Stimulated activated naive CD8-positive, alpha-beta T cell treated with anti-CD3 and anti-CD28 coated beads, Interleukin-15, Interleukin-2, amounts not matched to agents 100 ng/mL and 50 ng/mL, for 24 hours (primary cell): ENCODE data around the gene MRTFB.
"Not testable (repeated sequence)": the region's sequence is repeated elsewhere in the genome, so short reads cannot be mapped to it uniquely, and the experiment has no call there.

Experiments used
- H3K27ac Mint-ChIP-seq: one replicate; pipeline ENCODE4 v1.8.0; 2021; ENCODE audit warnings: mild to moderate bottlenecking, mixed read lengths
- H3K27me3 Mint-ChIP-seq: one replicate; pipeline ENCODE4 v1.8.0; 2021; ENCODE audit warnings: mixed read lengths
- H3K36me3 Mint-ChIP-seq: one replicate; pipeline ENCODE4 v1.8.0; 2021; ENCODE audit warnings: low read depth, mixed read lengths
- H3K4me1 Mint-ChIP-seq: one replicate; pipeline ENCODE4 v1.8.0; 2021; ENCODE audit warnings: low read depth, mixed read lengths
- H3K4me3 Mint-ChIP-seq: one replicate; pipeline ENCODE4 v1.8.0; 2021; ENCODE audit warnings: mild to moderate bottlenecking, mixed read lengths
- H3K9me3 Mint-ChIP-seq: one replicate; pipeline ENCODE4 v1.8.0; 2021; ENCODE audit warnings: mixed read lengths

The MRTFB gene

DNA sequence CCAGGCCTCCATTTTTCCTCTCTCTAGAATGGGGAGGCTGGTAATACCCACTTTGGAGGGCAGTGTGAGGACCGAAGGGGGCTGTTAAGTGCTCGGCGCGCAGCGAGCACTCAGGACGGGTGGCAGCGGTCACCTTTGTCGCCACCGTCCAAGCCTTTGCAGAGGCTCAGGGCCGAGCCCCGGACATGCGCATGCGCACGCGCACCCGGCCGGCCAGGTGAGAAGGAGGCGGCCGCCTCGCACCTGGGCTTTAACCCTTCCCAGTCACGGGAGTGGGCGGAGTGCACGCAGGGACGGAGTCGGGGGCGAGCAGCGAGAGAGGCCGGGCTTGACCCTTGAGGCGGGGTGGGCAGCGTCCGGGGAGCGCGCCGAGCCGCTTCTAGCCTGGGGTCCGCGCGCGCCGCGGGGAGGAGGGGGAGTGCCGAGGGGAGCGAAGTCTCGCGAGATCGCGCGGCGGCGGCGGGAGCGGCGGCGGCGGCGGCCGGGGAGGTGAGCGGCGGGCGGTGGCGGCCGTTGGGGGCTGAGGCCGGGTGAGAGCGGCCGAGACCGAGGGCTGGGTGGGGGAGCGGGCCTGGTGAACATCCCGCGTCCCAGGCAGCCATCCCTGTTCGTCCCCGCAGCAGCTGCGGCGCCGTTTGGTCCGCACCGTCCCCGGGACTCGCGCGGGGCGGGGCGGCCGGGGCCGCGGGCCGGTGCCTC, at the start of gene MRTFB:
Gene MRTFB (plus strand): TSS at position 443 of the 699 bp plus-strand sequence. CDS start 69,288 bp downstream, outside the sequence.
- H3K9me3 Mint-ChIP-seq = no peaks in the 10 kb centered on the region
- H3K4me3 Mint-ChIP-seq = peak within 1 kb of the TSS; percentile 83
- peaks cover 15% of the 10 kb centered on the region for H3K4me1 Mint-ChIP-seq
- peaks cover 4% of the 10 kb centered on the region for H3K27me3 Mint-ChIP-seq
- peak within 1 kb of the TSS; percentile 65 for H3K27ac Mint-ChIP-seq
- H3K36me3 Mint-ChIP-seq = no peaks in the 10 kb centered on the region

DNA sequence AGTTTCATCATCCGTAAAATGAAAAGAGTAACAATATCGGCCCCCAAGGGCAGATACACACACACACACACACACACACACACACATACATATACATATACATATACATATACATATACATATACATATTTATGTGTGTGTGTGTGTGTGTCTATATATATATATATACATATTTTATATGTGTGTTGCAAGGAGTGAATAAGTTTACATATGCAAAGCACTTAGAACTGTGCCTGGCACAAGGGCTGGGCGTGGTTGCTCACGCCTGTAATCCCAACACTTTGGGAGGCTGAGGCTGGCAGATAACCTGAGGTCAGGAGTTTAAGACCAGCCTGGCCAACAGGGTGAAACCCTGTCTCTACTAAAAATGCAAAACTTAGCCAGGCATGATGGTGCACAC, 47.6 kb upstream of the MRTFB start:
- peaks cover 28% of the 10 kb centered on the region for H3K27me3 Mint-ChIP-seq
- not testable (repeated sequence) for H3K9me3 Mint-ChIP-seq

GRCh38 chr16:14024283-14024682, 46.8 kb upstream of the MRTFB start:
- Mint-ChIP-seq H3K4me3 (no peak overlapping the region), H3K9me3 (no peaks in the 10 kb centered on the region), H3K36me3 (no peaks in the 10 kb centered on the region), H3K4me1 (no peaks in the 10 kb centered on the region), H3K27ac (no peak overlapping the region), H3K27me3 (peaks cover 25% of the 10 kb centered on the region)

More for the DNA sequence above, 47.6 kb upstream of the MRTFB start:
- not testable (repeated sequence) for H3K27ac Mint-ChIP-seq, H3K4me1 Mint-ChIP-seq, H3K36me3 Mint-ChIP-seq, H3K4me3 Mint-ChIP-seq

GRCh38 chr16:14026572-14027285, 44.4 kb upstream of the MRTFB start:
- no peaks in the 10 kb centered on the region for H3K4me1 Mint-ChIP-seq
- peaks cover 25% of the 10 kb centered on the region for H3K27me3 Mint-ChIP-seq
- H3K9me3 Mint-ChIP-seq = no peaks in the 10 kb centered on the region
- H3K36me3 Mint-ChIP-seq = no peaks in the 10 kb centered on the region
- no peak overlapping the region for H3K4me3 Mint-ChIP-seq
- H3K27ac Mint-ChIP-seq = no peak overlapping the region

DNA sequence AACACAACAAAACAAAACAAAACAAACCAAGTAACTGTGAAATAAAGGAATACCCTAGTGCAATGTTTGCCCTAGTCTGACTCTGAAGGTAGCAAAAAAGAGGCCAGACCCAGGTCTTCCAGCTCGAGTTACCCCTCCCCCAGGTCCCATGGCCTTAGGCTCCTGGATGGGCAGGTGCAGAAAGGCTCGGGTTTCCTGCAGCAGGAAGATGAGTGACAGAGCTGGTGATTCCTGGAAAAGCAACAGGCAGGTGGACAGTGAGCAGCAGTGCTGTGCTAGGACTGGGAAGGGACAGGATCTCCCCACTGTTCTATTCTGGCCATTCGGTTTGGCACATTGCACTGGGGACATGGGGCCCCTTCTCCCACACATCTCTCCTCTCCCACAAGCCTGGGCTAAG, 42.9 kb upstream of the MRTFB start:
- Mint-ChIP-seq H3K27me3 (peaks cover 25% of the 10 kb centered on the region), H3K4me3 (no peak overlapping the region), H3K4me1 (no peaks in the 10 kb centered on the region), H3K36me3 (no peaks in the 10 kb centered on the region), H3K27ac (no peak overlapping the region), H3K9me3 (no peaks in the 10 kb centered on the region)

DNA sequence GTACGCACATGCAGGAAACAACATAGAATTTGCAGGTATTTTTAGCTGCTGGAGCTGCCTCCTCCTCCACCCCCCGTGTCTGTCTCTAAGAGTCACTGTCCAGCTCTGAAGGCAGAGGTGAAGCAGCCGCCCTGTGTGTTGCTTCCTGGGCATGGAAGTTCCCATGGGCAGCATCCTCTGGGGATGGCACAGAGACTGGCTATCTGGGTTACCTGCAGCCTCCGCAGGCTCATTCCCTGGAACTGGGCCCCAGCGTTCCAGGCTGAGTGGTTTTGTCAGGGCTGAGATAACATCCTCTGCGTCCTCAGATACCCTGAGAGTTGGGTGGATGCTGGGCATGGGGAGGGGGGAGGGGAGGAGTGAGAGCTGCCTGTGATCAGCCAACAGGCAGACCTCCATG, 41.5 kb upstream of the MRTFB start:
- Mint-ChIP-seq H3K4me3 (no peak overlapping the region), H3K9me3 (no peaks in the 10 kb centered on the region), H3K36me3 (no peaks in the 10 kb centered on the region), H3K4me1 (no peaks in the 10 kb centered on the region), H3K27me3 (peaks cover 22% of the 10 kb centered on the region), H3K27ac (no peak overlapping the region)

GRCh38 chr16:14035092-14035491, 36.0 kb upstream of the MRTFB start:
- Mint-ChIP-seq H3K36me3 (no peaks in the 10 kb centered on the region), H3K27me3 (no peaks in the 10 kb centered on the region), H3K27ac (no peak overlapping the region), H3K9me3 (no peaks in the 10 kb centered on the region), H3K4me1 (no peaks in the 10 kb centered on the region), H3K4me3 (no peak overlapping the region)

GRCh38 chr16:14036889-14037288, 34.2 kb upstream of the MRTFB start:
- Mint-ChIP-seq H3K4me1 (no peaks in the 10 kb centered on the region), H3K36me3 (no peaks in the 10 kb centered on the region), H3K27ac (no peak overlapping the region), H3K27me3 (no peaks in the 10 kb centered on the region), H3K4me3 (no peak overlapping the region), H3K9me3 (no peaks in the 10 kb centered on the region)

DNA sequence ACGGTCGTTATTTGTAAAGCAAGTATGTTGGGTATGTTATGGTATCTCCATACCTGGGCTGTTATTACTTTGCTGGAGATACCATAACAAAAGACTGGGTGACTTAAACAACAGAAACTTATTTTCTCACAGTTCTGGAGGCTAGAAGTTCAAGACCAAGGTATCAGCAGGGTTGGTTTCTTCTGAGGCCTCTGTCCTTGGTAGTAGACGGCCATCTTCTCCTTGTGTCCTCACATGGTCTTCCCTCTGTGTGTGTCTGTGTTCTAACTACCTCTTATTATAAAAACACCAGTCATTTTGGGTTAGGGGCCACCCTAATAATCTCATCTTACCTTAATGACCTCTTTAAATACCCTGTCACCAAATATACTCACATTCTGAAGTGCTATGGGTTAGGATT, 33.2 kb upstream of the MRTFB start:
- Mint-ChIP-seq H3K4me3 (no peak overlapping the region), H3K27me3 (no peaks in the 10 kb centered on the region), H3K4me1 (no peaks in the 10 kb centered on the region), H3K9me3 (no peaks in the 10 kb centered on the region), H3K27ac (no peak overlapping the region), H3K36me3 (no peaks in the 10 kb centered on the region)

- no peak overlapping the region for H3K4me3 Mint-ChIP-seq
- H3K4me1 Mint-ChIP-seq = no peaks in the 10 kb centered on the region
- H3K9me3 Mint-ChIP-seq = no peaks in the 10 kb centered on the region
- no peaks in the 10 kb centered on the region for H3K36me3 Mint-ChIP-seq
- H3K27ac Mint-ChIP-seq = no peak overlapping the region
- no peaks in the 10 kb centered on the region for H3K27me3 Mint-ChIP-seq
Observed at GRCh38 chr16:14041164-14041563, 30.0 kb upstream of the MRTFB start.

DNA sequence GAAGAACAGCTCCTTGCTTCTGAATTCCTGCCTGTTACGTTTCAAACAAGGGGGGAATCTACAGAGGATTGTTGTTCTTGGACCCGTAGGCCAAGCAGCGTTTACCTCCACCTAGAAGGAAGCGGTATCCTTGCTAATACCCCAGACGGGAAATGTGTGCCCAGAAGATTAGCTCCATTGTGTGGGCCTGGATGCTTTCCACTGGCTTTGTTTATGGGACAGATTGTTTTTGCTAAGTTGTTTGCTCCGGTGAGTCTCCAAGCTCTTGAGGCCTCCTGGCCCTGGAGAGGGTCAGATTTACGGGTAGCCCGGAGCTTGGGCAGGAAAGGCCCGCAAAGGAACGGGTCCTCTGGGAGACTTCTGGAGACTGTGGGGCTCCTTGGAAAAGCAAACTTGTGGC, 28.4 kb upstream of the MRTFB start:
- no peak overlapping the region for H3K4me3 Mint-ChIP-seq
- no peaks in the 10 kb centered on the region for H3K36me3 Mint-ChIP-seq
- no peaks in the 10 kb centered on the region for H3K4me1 Mint-ChIP-seq
- H3K9me3 Mint-ChIP-seq = no peaks in the 10 kb centered on the region
- H3K27ac Mint-ChIP-seq = no peak overlapping the region
- H3K27me3 Mint-ChIP-seq = no peaks in the 10 kb centered on the region

DNA sequence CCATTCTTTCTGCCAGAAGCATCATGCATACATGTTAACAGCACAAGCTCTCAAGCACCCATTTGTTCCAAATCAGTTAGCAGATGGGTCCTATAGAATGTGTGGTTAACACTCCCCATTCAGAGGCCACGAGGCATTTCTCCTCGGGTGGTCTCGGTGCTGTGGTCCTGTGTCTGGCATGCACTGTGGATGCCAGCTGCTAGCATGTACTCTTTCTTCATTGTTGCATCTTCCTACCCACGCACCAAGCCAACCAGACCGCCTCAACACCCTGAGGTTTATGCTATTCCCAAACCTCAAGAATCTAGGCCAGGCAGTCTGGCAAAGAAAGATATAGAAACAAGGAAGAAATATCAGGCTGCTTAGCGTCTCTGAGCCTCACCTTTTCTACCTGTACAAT, 27.8 kb upstream of the MRTFB start:
- H3K27ac Mint-ChIP-seq = no peak overlapping the region
- peaks cover 3% of the 10 kb centered on the region for H3K27me3 Mint-ChIP-seq
- H3K4me1 Mint-ChIP-seq = no peaks in the 10 kb centered on the region
- H3K4me3 Mint-ChIP-seq = no peak overlapping the region
- H3K9me3 Mint-ChIP-seq = no peaks in the 10 kb centered on the region
- H3K36me3 Mint-ChIP-seq = no peaks in the 10 kb centered on the region

DNA sequence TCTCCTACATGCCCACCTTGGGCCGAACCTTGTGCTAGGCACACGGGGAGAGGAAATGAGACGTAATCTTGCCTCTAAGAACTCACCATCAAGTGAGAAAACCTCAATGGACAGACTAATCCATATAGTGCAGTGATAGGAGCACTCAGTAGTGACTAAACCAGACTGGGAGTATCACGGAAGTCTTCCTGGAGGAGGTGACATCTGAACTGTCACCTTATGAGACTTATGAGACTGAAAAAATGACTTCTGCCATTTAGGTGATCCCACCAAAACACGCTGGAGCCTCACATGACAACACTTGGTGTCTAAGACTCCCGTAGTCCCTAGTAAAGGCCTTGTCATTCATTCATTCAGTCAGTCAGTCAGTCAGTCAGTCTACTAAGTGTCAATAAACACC, 27.3 kb upstream of the MRTFB start:
- Mint-ChIP-seq H3K9me3 (no peaks in the 10 kb centered on the region), H3K36me3 (no peaks in the 10 kb centered on the region), H3K4me3 (no peak overlapping the region), H3K27ac (no peak overlapping the region), H3K27me3 (peaks cover 4% of the 10 kb centered on the region), H3K4me1 (no peaks in the 10 kb centered on the region)

- not testable (repeated sequence) for H3K27ac Mint-ChIP-seq, H3K9me3 Mint-ChIP-seq, H3K36me3 Mint-ChIP-seq, H3K4me1 Mint-ChIP-seq, H3K4me3 Mint-ChIP-seq, H3K27me3 Mint-ChIP-seq
Observed at GRCh38 chr16:14047121-14047859, 23.8 kb upstream of the MRTFB start.

GRCh38 chr16:14050291-14051027, 20.7 kb upstream of the MRTFB start:
- Mint-ChIP-seq H3K27me3 (peaks cover 4% of the 10 kb centered on the region), H3K9me3 (no peaks in the 10 kb centered on the region), H3K4me1 (no peaks in the 10 kb centered on the region), H3K36me3 (no peaks in the 10 kb centered on the region), H3K27ac (no peak overlapping the region), H3K4me3 (no peak overlapping the region)
